ENCODE data around the gene CENATAC. TPM values are rescaled to one million over a fixed set of nuclear protein-coding genes. Genes with fewer than 3 reads are reported as not detected.

The CENATAC gene
- total RNA-seq, 4 donors from 2014 or later = 7.4 to 36.4 (median 16.1) TPM

- ATAC-seq (no peak), DNase-seq (no peak)
- in situ Hi-C loops (cut with MboI; ENCODE audit: low sequenced_read_pairs in 4 of 4) = no loop called here
- Histone ChIP-seq H3K27ac (peak overlapping the region; percentile 79 to 96 (median 85)), H3K9me3 (no peaks in the 10 kb centered on the region), H3K4me1 (peaks cover 24 to 28% of the 10 kb centered on the region in 2 donors), H3K36me3 (peaks cover 0 to 18% of the 10 kb centered on the region in 2 donors), H3K27me3 (no peaks in the 10 kb centered on the region), H3K4me3 (no peak overlapping the region)
- intact Hi-C loops (cut with DNase I; ENCODE audit: low total_unique reads) = no loop called here
- TF ChIP-seq POLR2A (IDR thresholded peaks at IDR 0.05) = no peak
- no peak for TF ChIP-seq CTCF (IDR thresholded peaks at IDR 0.05 in 4 of 5, conservative IDR thresholded peaks at IDR 0.05 in 1 of 5)
Measured at GRCh38 chr11:119000906-119001305, 3.0 kb downstream of the CENATAC start.

GRCh38 chr11:119006656-119007055, 8.7 kb downstream of the CENATAC start:
- intact Hi-C loops (cut with DNase I; ENCODE audit: low total_unique reads) (no loop called here), in situ Hi-C loops (cut with MboI; ENCODE audit: low sequenced_read_pairs in 4 of 4) (no loop called here)
- Histone ChIP-seq H3K27me3 (no peaks in the 10 kb centered on the region), H3K9me3 (no peaks in the 10 kb centered on the region), H3K4me1 (no peaks in the 10 kb centered on the region), H3K36me3 (peaks cover 0 to 41% of the 10 kb centered on the region in 2 donors), H3K27ac (no peak overlapping the region), H3K4me3 (no peak overlapping the region)
- ATAC-seq (no peak), DNase-seq (no peak)
- TF ChIP-seq POLR2A (IDR thresholded peaks at IDR 0.05) (no peak), CTCF (IDR thresholded peaks at IDR 0.05 in 4 of 5, conservative IDR thresholded peaks at IDR 0.05 in 1 of 5) (no peak)

GRCh38 chr11:119011476-119012053, 13.6 kb downstream of the CENATAC start:
- Histone ChIP-seq H3K4me1 (peaks cover 11 to 13% of the 10 kb centered on the region in 2 donors), H3K27me3 (no peaks in the 10 kb centered on the region), H3K27ac (no peak overlapping the region), H3K36me3 (peaks cover 0 to 77% of the 10 kb centered on the region in 2 donors), H3K9me3 (no peaks in the 10 kb centered on the region), H3K4me3 (no peak overlapping the region)
- intact Hi-C loops (cut with DNase I; ENCODE audit: low total_unique reads) = no loop called here
- in situ Hi-C loops (cut with MboI; ENCODE audit: low sequenced_read_pairs in 4 of 4) = no loop called here
- DNase-seq (no peak), ATAC-seq (no peak)
- no peak for TF ChIP-seq POLR2A (IDR thresholded peaks at IDR 0.05)
- TF ChIP-seq CTCF (IDR thresholded peaks at IDR 0.05 in 4 of 5, conservative IDR thresholded peaks at IDR 0.05 in 1 of 5) = no peak

GRCh38 chr11:119012629-119013170, 14.8 kb downstream of the CENATAC start:
- Histone ChIP-seq H3K27me3 (no peaks in the 10 kb centered on the region), H3K4me3 (no peak overlapping the region), H3K4me1 (peaks cover 21 to 22% of the 10 kb centered on the region in 2 donors), H3K36me3 (peaks cover 0 to 67% of the 10 kb centered on the region in 2 donors), H3K27ac (no peak overlapping the region), H3K9me3 (no peaks in the 10 kb centered on the region)
- intact Hi-C loops (cut with DNase I; ENCODE audit: low total_unique reads) (no loop called here), in situ Hi-C loops (cut with MboI; ENCODE audit: low sequenced_read_pairs in 4 of 4) (no loop called here)
- no peak for TF ChIP-seq POLR2A (IDR thresholded peaks at IDR 0.05)
- no peak for TF ChIP-seq CTCF (IDR thresholded peaks at IDR 0.05 in 4 of 5, conservative IDR thresholded peaks at IDR 0.05 in 1 of 5)
- DNase-seq = no peak
- no peak for ATAC-seq
